K562 (cell line): ENCODE data around the gene CXCL16. TPM values are rescaled to one million over a fixed set of nuclear protein-coding genes. Genes with fewer than 3 reads are reported as not detected.

Experiments used
- ATAC-seq: fragments of 200-7000 bp; cut with Tn5 transposase; 3 replicates; pipeline ENCODE4 v1.9.1; 2020; ENCODE audit warnings: moderate library complexity
- BruUV-seq: library from RNA; stranded (reverse); fragments of 400-500 nt; replicated peaks from 2 replicates; lab custom pipeline; 2021; lab: Mats Ljungman, UMichigan
- CTCF ChIA-PET: fragments of 300-600 bp; formaldehyde crosslinking; extraction: SDS; loops from one replicate; lab custom pipeline; 2021; ENCODE audit warnings: low intra/inter-chr PET ratio; lab: Yijun Ruan, JAX
- POLR2A ChIA-PET: fragments of 300-600, 350-650 bp; sonication (Branson Sonifier 250); formaldehyde crosslinking; extraction: SDS; loops from one replicate; lab custom pipeline; 2021; ENCODE audit warnings: antibody characterized with exemption, inconsistent platforms; lab: Yijun Ruan, JAX
- DNase-seq, 4 experiments: peaks; one replicate each; pipeline versions ENCODE4 v3.0.0 to v3.0.0-alpha.2; 2011 to 2018; ENCODE audit warnings: low spot score in 3 of 4, mixed read lengths in 3 of 4; ENCODE audit errors: extremely low read depth in 1 of 4
- FAIRE-seq: peaks from 2 replicates; lab custom pipeline; 2011; peaks lifted over from hg19 to GRCh38; lab: Jason Lieb, UNC
- H2AFZ ChIP-seq: 2 replicates; pipeline ENCODE4 v1.6.0; 2011; ENCODE audit warnings: low read depth, low read length, control low read depth, inconsistent platforms
- H3K27ac ChIP-seq: fragments of 200-600 bp; 3 replicates; pipeline ENCODE4 v1.8.0; 2011; ENCODE audit warnings: low read depth, mild to moderate bottlenecking, control low read depth, inconsistent platforms, low read length, moderate library complexity, mixed read lengths; ENCODE audit errors: extremely low read depth
- H3K27me3 ChIP-seq, 2 experiments: fragments of 300-600 bp in 1 of 2; 2 replicates in 1 of 2; 3 replicates in 1 of 2; pipeline versions ENCODE4 v1.6.0 to v1.8.0; 2011; ENCODE audit warnings: inconsistent platforms in 2 of 2, low read length in 2 of 2, mild to moderate bottlenecking in 1 of 2, mixed read lengths in 1 of 2, moderate library complexity in 1 of 2; ENCODE audit not compliant: control insufficient read depth in 2 of 2, insufficient read depth in 2 of 2
- H3K36me3 ChIP-seq: fragments of 300-600 bp; 3 replicates; pipeline ENCODE4 v1.8.0; 2011; ENCODE audit warnings: mild to moderate bottlenecking, low read length, inconsistent platforms; ENCODE audit not compliant: control insufficient read depth, insufficient read depth
- H3K4me1 ChIP-seq, 2 experiments: fragments of 200-600 bp in 1 of 2; replicated peaks in 1 of 2; 2 replicates in 1 of 2; 3 replicates in 1 of 2; pipeline versions ENCODE4 v1.5.1 to v1.8.0; 2011; ENCODE audit warnings: inconsistent platforms in 2 of 2, low read length in 2 of 2, mild to moderate bottlenecking in 1 of 2, mixed read lengths in 1 of 2, moderate library complexity in 1 of 2; ENCODE audit not compliant: control insufficient read depth in 2 of 2, insufficient read depth in 2 of 2
- H3K4me2 ChIP-seq: 2 replicates; pipeline ENCODE4 v1.6.1; 2011; ENCODE audit warnings: low read length, control low read depth, inconsistent platforms, mixed read lengths; ENCODE audit not compliant: insufficient read depth
- H3K4me3 ChIP-seq: fragments of 200-600 bp; sonication (generic), shearing (Covaris generic); 2 replicates; pipeline ENCODE4 v1.5.1; 2016; ENCODE audit warnings: control low read depth, inconsistent platforms
- H3K79me2 ChIP-seq: fragments of 200-600 bp; 3 replicates; pipeline ENCODE4 v1.8.0; 2011; ENCODE audit warnings: low read length, inconsistent platforms; ENCODE audit not compliant: control insufficient read depth, insufficient read depth
- H3K9ac ChIP-seq, 2 experiments: 2 replicates each; pipeline versions ENCODE4 v1.6.0 to v1.6.1; 2011; ENCODE audit warnings: low read depth in 2 of 2, low read length in 2 of 2, control low read depth in 1 of 2, inconsistent platforms in 1 of 2, mild to moderate bottlenecking in 1 of 2, mixed read lengths in 1 of 2; ENCODE audit not compliant: insufficient read depth in 1 of 2
- H3K9me1 ChIP-seq: one replicate; pipeline ENCODE4 v1.6.0; 2011; ENCODE audit warnings: inconsistent platforms, mild to moderate bottlenecking, low read length, moderate library complexity; ENCODE audit not compliant: control insufficient read depth, insufficient read depth
- H3K9me3 ChIP-seq: replicated peaks from 2 replicates; pipeline ENCODE4 v1.5.1; 2011; ENCODE audit warnings: low read depth, low read length, inconsistent platforms; ENCODE audit not compliant: control insufficient read depth, insufficient read depth
- H4K20me1 ChIP-seq: replicated peaks from 2 replicates; pipeline ENCODE4 v1.6.1; 2011; ENCODE audit warnings: low read length, inconsistent platforms, mixed read lengths; ENCODE audit not compliant: control insufficient read depth, insufficient read depth
- ARID1B ChIP-seq: fragments of 450-650 bp; IDR thresholded peaks from 2 replicates; pipeline ENCODE4 v1.6.1; 2016; ENCODE audit warnings: antibody characterized with exemption, mild to moderate bottlenecking, inconsistent platforms
- CC2D1A ChIP-seq: fragments of 450-650 bp; IDR thresholded peaks from 2 replicates; pipeline ENCODE4 v1.6.1; 2017; ENCODE audit warnings: mild to moderate bottlenecking
- CCNT2 ChIP-seq: IDR thresholded peaks from 2 replicates; pipeline ENCODE4 v1.6.1; 2011; ENCODE audit warnings: borderline replicate concordance, low read depth, mild to moderate bottlenecking, moderate library complexity, mixed read lengths, low read length; ENCODE audit not compliant: insufficient read length; ENCODE audit errors: extremely low read depth
- CXXC5 ChIP-seq: fragments of 250-450 bp; sonication (Bioruptor Pico); IDR thresholded peaks from 2 replicates; pipeline ENCODE4 v1.8.0; 2022; ENCODE audit warnings: inconsistent platforms, mild to moderate bottlenecking, moderate library complexity
- DACH1 ChIP-seq: fragments of 450-650 bp; IDR thresholded peaks from 2 replicates; pipeline ENCODE4 v1.6.1; 2018; ENCODE audit not compliant: partially characterized antibody
- HMGN3 ChIP-seq: IDR thresholded peaks from 2 replicates; pipeline ENCODE4 v1.6.1; 2011; ENCODE audit warnings: borderline replicate concordance, low read depth, mild to moderate bottlenecking, mixed read lengths, low read length; ENCODE audit not compliant: insufficient read length; ENCODE audit errors: extremely low read depth
- MTF1 ChIP-seq: fragments of 250-450 bp; sonication (Bioruptor Pico); IDR thresholded peaks from 2 replicates; pipeline ENCODE4 v1.9.0; 2021; ENCODE audit warnings: moderate library complexity, mild to moderate bottlenecking, inconsistent platforms, borderline replicate concordance
- NFIC ChIP-seq: fragments of 450-650 bp; IDR thresholded peaks from 2 replicates; pipeline ENCODE4 v1.6.1; 2017; ENCODE audit warnings: mild to moderate bottlenecking, inconsistent platforms
- RB1 ChIP-seq: fragments of 450-650 bp; IDR thresholded peaks from 2 replicates; pipeline ENCODE4 v1.6.1; 2017; ENCODE audit warnings: low read depth, mild to moderate bottlenecking
- RBFOX2 ChIP-seq: fragments of 200-400 bp; formaldehyde crosslinking; IDR thresholded peaks from 2 replicates; pipeline ENCODE4 v1.6.1; 2017; ENCODE audit warnings: low read depth, mild to moderate bottlenecking, low read length, moderate library complexity
- SP1 ChIP-seq: sonication (generic); formaldehyde crosslinking; IDR thresholded peaks from 2 replicates; pipeline ENCODE4 v1.8.1; 2022; ENCODE audit warnings: mild to moderate bottlenecking, missing genetic modification reagents
- STAG1 ChIP-seq: sonication (generic); formaldehyde crosslinking; IDR thresholded peaks from 2 replicates; pipeline ENCODE4 v1.5.0; 2020; ENCODE audit warnings: missing genetic modification reagents, borderline replicate concordance
- YY1 ChIP-seq, 3 experiments: IDR thresholded peaks; 2 replicates each; pipeline ENCODE4 v1.6.1; 2011; ENCODE audit warnings: low read length in 2 of 3, mild to moderate bottlenecking in 2 of 3, moderate library complexity in 2 of 3, borderline replicate concordance in 1 of 3, control low read depth in 1 of 3, low read depth in 1 of 3; ENCODE audit not compliant: insufficient read depth in 3 of 3, insufficient replicate concordance in 2 of 3, control insufficient read depth in 1 of 3, insufficient read length in 1 of 3; ENCODE audit errors: extremely low read depth in 1 of 3
- WGBS: fragments of 100-300 bp; shearing (Covaris generic); methylation state at CpG from one replicate; pipeline ENCODE4 v1.1.6; 2016; ENCODE audit warnings: low coverage, mixed read lengths; ENCODE audit not compliant: insufficient coverage; ENCODE audit errors: missing lambda C conversion rate; 5-methylcytosine and 5-hydroxymethylcytosine counted together
- in situ Hi-C: fragments of 300-500 bp; cut with MboI; formaldehyde crosslinking; loops from 4 replicates; pipeline ENCODE4 v1.15.0; 2018; ENCODE audit warnings: inconsistent platforms, mixed read lengths
- intact Hi-C: fragments of 100-400 bp; cut with micrococcal nuclease; formaldehyde crosslinking; loops from 2 replicates; pipeline ENCODE4 v1.14.2; 2022
- polyA plus RNA-seq, 8 experiments: library from polyadenylated mRNA; depleted of rRNA in 4 of 8; stranded (reverse) in 5 of 8; unstranded in 3 of 8; fragments of >200 nt; fragmentation: Nextera tagmentation in 2 of 8; fragmentation: Illumina TruSeq in 1 of 8; extraction: Ambion mirVana in 2 of 8; extraction: Trizol in 1 of 8; gene quantifications; 2 replicates each; pipeline versions ENCODE4 v1.2.1 to v1.2.3, GENCODE V29; 2011 to 2014; ENCODE audit warnings: inconsistent platforms in 1 of 8, missing spikeins in 1 of 8
- total RNA-seq, 7 experiments: library from RNA; depleted of rRNA in 6 of 7; stranded (reverse); fragments of >200 nt in 6 of 7; fragmentation: Illumina TruSeq in 2 of 7; extraction: Trizol in 2 of 7; gene quantifications; 2 replicates each; pipeline versions ENCODE4 v1.2.1 to v1.2.3, GENCODE V29; 2011 to 2021; ENCODE audit warnings: low replicate concordance in 1 of 7
- TF ChIP-seq, protein P1 (sequence below): sonication (generic); IDR thresholded peaks from 2 replicates; pipeline ENCODE4 v1.6.1; 2016

Gene CXCL16
- total and polyA plus RNA-seq, 9 of the 15 experiments (the other 6 are each of a cell fraction or from before 2014, with no cell fraction given), result 0.05 to 0.68 (median 0.22) TPM; not detected in 2

DNA sequence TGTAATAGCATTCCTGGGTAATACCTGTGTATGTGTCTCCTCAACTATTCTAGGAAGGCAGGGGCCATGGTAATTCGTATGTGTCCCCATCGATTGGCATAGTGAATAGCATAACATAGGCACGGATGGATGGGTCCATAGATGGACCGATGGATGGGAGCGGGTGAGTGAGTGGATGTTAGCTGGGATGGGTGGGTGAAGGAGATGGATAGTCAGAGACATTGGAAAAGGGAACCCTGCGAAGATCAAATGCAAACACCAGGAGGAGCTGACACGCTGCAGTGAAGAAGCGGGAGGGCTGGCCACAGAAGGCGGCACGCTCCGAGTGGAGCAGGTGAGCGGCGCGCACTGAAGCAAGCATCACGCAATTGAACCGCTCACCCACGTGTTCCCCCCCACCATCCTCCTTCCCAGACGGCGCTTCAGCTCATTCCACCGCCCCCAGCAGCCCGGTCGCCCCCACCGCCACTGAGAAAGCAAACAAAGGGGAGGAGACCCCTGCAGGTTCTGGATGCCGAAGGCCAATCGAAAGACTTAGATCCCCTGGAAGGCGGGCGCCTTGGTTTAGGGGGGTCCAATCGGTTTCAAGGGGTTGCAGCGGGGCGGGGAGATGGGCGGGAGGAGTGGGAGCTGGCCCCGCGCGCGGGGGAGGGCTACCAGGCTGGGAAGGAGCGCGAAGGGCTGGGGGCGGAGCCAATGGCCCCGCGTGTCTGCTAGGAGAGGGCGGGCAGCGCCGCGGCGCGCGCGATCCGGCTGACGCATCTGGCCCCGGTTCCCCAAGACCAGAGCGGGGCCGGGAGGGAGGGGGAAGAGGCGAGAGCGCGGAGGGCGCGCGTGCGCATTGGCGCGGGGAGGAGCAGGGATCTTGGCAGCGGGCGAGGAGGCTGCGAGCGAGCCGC lies 29.7 kb downstream of the CXCL16 start, which contains the start of gene ARRB2:
Gene ARRB2 (plus strand): TSS at position 839 of the 899 bp plus-strand sequence. CDS start 90 bp downstream, outside the sequence.
- in situ Hi-C loops (loop anchor here (5.0 kb wide), 1 partner anchor 172 kb away; no protein-coding TSS in a partner anchor), intact Hi-C loops (loop anchor here (1.0 to 10.0 kb wide), 4 partner anchors 21 to 179 kb away; partner anchors contain the start of genes GGT6 and MED11)
- BruUV-seq, result no TSS peak
- H3K9me3 ChIP-seq, result no peaks in the 10 kb centered on the region
- FAIRE-seq (peak; percentile 83), ATAC-seq (peak; percentile 94), DNase-seq (peak; percentile 90 to 97 (median 94))
- H3K4me1 ChIP-seq, result peaks cover 4 to 22% of the 10 kb centered on the region in 2 experiments; a peak in 4 of 5 replicates
- peaks cover under 1% of the 10 kb centered on the region; the same call in 1 of the 3 replicates for H3K79me2 ChIP-seq
- H3K27ac ChIP-seq, result peak within 1 kb of the TSS; percentile 50; the same call in 2 of the 3 replicates
- H3K4me2 ChIP-seq, result peak within 1 kb of the TSS; percentile 57
- peak within 1 kb of the TSS; percentile 72 for H2AFZ ChIP-seq
- H3K9me1 ChIP-seq, result no peaks in the 10 kb centered on the region
- peak within 1 kb of the TSS; percentile 51 to 89; a peak in 3 of 4 replicates for H3K9ac ChIP-seq
- 0 out of 2 replicates have a peak, but pooled peaks cover 4% of the 10 kb centered on the region for H4K20me1 ChIP-seq
- CTCF ChIA-PET, result interaction anchor here (0.8 to 1.8 kb wide), 5 partner anchors 21 to 192 kb away, joined by 4 to 13 read pairs (median 10); partner anchors contain the start of genes GLTPD2 and MED11
- H3K4me3 ChIP-seq, result peak within 1 kb of the TSS; percentile 56
- H3K27me3 ChIP-seq, result no peaks in the 10 kb centered on the region
- POLR2A ChIA-PET, result interaction anchor here (0.5 to 1.2 kb wide), 6 partner anchors 9 to 719 kb away, joined by 3 to 4 read pairs (median 3); no protein-coding TSS in a partner anchor
- H3K36me3 ChIP-seq, result no peaks in the 10 kb centered on the region
- WGBS, result 2% methylated on average over 25 of the region's 67 CpGs
- 0 out of 2 replicates have a peak, but pooled peaks have one; percentile 12 for TF ChIP-seq RB1
- TF ChIP-seq NFIC, result 0 out of 2 replicates have a peak, but pooled peaks have one; percentile 8
- TF ChIP-seq CCNT2, result peak; percentile 59
- TF ChIP-seq CC2D1A, result peak; percentile 57
- peak in 1 of 3 experiments; percentile 21 for TF ChIP-seq YY1 (IDR thresholded peaks at IDR 0.05; ENCODE audit: borderline replicate concordance in 1 of 3, control insufficient read depth in 1 of 3, extremely low read depth in 1 of 3, insufficient read depth in 3 of 3, insufficient read length in 1 of 3, insufficient replicate concordance in 2 of 3, low read depth in 1 of 3, low read length in 2 of 3)
- no peak for TF ChIP-seq MTF1 (CRISPR knock-in tag)
- peak; percentile 66; the same call in 1 of the 2 replicates for TF ChIP-seq STAG1
- no peak for TF ChIP-seq DACH1
- peak; percentile 41 for TF ChIP-seq HMGN3
- TF ChIP-seq RBFOX2, result peak; percentile 75
- peak; percentile 53 for TF ChIP-seq SP1
- TF ChIP-seq, protein P1, sequence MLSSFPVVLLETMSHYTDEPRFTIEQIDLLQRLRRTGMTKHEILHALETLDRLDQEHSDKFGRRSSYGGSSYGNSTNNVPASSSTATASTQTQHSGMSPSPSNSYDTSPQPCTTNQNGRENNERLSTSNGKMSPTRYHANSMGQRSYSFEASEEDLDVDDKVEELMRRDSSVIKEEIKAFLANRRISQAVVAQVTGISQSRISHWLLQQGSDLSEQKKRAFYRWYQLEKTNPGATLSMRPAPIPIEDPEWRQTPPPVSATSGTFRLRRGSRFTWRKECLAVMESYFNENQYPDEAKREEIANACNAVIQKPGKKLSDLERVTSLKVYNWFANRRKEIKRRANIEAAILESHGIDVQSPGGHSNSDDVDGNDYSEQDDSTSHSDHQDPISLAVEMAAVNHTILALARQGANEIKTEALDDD, result no peak
- peak; percentile 81 for TF ChIP-seq CXXC5 (CRISPR knock-in tag)
- no peak; the same call in 1 of the 2 replicates for TF ChIP-seq ARID1B
